ENCODE data around the gene INTS14. TPM values are rescaled to one million over a fixed set of nuclear protein-coding genes. Genes with fewer than 3 reads are reported as not detected.
A peak's percentile ranks its signal among the peaks of the same experiment; 100 is the strongest.

INTS14 gene
- total and polyA plus RNA-seq, 12 donors, result 9.1 to 18.4 (median 14.3) TPM

DNA sequence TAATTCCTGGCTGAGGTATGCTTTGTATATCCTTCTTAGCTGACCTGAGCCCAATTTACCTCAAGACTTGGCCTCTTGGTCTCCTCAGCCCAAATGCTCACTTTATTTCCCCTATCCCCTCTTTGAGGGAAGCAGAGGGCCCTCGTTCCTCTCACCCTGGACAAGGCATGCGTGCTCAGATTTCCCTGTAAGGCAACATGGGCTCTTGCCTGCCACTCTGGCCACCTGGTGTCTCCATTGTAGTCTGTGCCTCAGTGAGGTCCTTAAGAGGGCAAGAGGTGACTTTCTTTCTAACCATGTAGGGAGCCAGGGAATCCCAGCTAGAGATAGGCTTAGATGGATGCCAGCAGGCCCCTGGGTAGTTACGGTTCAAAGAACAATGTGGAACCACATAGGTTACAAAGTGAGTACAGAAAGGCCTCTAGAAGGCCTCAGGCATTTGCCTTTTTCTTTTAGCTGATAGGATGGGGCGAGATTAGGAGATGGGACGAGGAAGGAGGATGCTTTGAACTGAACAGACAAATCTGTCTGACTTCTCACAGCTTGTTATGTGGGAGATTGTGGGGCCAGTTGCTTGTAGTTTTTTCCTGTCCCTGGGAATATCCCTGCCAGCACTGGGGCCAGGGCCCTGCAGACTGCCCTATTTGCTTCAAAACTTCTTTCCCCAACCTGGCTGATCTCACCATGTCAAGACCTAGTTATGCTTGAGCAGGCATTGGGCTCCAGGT is 1.1 kb upstream of the INTS14 start:
- WGBS, 2 donors, result 75 to 80% methylated on average over 5 of the region's 5 CpGs
- Histone ChIP-seq H3K4me1 (peaks cover 0 to 29% (median 21%) of the 10 kb centered on the region in 9 donors), H3K4me3 (peak overlapping the region; percentile 34 to 97 (median 80))

DNA sequence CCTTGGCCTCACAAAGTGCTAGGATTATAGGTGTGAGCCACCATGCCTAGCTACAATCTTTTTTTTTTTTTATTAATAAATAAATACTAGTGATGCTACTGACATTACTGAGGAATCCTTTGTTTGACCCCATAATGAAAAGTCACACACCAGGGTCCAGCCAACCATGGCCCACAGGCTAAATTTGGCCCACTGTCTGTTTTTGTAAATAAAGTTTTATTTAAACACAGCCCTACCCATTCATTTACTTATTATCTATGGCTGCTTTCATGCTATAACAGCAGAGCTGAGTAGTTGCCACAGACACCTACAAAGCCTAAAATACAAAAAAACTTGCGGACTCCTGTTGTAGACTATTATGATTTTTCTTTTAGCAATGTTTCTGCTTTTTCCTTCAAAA is 7.4 kb downstream of the INTS14 start:
- Histone ChIP-seq H3K27me3 (no peaks in the 10 kb centered on the region), H3K36me3 (peaks cover 0 to 86% (median 31%) of the 10 kb centered on the region in 9 donors), H3K9me3 (no peaks in the 10 kb centered on the region), H3K4me1 (no peaks in the 10 kb centered on the region), H3K4me3 (no peak overlapping the region), H3K27ac (no peak overlapping the region)
- 95% methylated on average over 1 of the region's 1 CpG for WGBS, 2 donors
- no peak for DNase-seq
- no peak for ATAC-seq
- intact Hi-C loops (cut with DNase I), result no loop called here
- TF ChIP-seq, protein P1, sequence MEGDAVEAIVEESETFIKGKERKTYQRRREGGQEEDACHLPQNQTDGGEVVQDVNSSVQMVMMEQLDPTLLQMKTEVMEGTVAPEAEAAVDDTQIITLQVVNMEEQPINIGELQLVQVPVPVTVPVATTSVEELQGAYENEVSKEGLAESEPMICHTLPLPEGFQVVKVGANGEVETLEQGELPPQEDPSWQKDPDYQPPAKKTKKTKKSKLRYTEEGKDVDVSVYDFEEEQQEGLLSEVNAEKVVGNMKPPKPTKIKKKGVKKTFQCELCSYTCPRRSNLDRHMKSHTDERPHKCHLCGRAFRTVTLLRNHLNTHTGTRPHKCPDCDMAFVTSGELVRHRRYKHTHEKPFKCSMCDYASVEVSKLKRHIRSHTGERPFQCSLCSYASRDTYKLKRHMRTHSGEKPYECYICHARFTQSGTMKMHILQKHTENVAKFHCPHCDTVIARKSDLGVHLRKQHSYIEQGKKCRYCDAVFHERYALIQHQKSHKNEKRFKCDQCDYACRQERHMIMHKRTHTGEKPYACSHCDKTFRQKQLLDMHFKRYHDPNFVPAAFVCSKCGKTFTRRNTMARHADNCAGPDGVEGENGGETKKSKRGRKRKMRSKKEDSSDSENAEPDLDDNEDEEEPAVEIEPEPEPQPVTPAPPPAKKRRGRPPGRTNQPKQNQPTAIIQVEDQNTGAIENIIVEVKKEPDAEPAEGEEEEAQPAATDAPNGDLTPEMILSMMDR (IDR thresholded peaks at IDR 0.05), result no peak

More for the DNA sequence above, 1.1 kb upstream of the INTS14 start:
- no peak for DNase-seq
- Histone ChIP-seq H3K36me3 (peaks cover 0 to 4% (median 0%) of the 10 kb centered on the region in 9 donors), H3K27me3 (no peaks in the 10 kb centered on the region), H3K27ac (peak overlapping the region; percentile 85 to 98 (median 94)), H3K9me3 (no peaks in the 10 kb centered on the region)
- intact Hi-C loops (cut with DNase I), result loop anchor here in 1 of 10 donors (10.0 kb wide), 1 partner anchor 253 kb away; the partner anchor contains the start of gene RAB11A
- ATAC-seq, result no peak
- TF ChIP-seq, protein P1 (IDR thresholded peaks at IDR 0.05), result no peak

DNA sequence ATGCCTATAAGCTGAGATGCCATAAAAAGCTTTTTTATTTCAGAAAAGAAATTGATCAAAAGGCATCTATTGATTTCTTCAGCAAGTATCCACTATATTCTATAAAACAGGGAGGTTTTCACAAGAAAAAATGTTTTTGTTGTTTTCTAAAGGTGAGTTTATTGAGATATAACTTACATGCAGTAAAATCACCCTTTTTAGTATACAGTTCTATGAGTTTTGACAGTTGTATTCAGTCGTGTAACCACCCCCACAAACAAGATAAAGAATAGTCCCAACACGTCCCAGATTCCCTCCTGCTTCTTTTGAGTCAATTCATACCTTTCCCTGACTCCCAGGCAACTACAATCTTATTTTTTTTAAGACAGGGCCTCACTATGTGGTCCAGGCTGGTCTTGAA is 7.8 kb downstream of the INTS14 start:
- intact Hi-C loops (cut with DNase I), result no loop called here
- H3K27ac ChIP-seq, result no peak overlapping the region
- H3K4me1 ChIP-seq, result no peaks in the 10 kb centered on the region
- peaks cover 0 to 91% (median 35%) of the 10 kb centered on the region in 9 donors for H3K36me3 ChIP-seq
- H3K4me3 ChIP-seq, result no peak overlapping the region
- 81 to 82% methylated on average over 2 of the region's 2 CpGs for WGBS, 2 donors
- no peaks in the 10 kb centered on the region for H3K9me3 ChIP-seq
- TF ChIP-seq, protein P1 (IDR thresholded peaks at IDR 0.05), result no peak
- DNase-seq (no peak), ATAC-seq (no peak)
- H3K27me3 ChIP-seq, result no peaks in the 10 kb centered on the region

DNA sequence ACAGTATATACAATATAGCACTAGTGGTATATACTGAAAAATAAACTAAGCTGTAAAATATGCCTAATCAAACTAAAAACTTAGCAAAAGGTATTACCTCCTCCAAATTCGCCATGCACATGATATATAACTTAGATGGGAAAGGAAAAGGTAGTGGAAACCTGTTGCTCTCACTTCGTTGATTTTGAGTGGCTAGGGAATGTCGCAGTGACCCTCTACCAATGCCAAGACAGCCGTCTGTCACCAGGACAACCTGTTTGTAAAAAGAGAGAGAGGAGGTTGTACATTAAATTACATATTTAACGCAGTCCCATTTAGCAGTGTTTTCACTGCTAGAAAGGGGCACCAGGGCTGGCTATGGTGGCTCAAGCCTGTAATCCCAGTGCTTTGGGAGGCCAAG is 11.3 kb downstream of the INTS14 start:
- no peak overlapping the region for H3K4me3 ChIP-seq
- TF ChIP-seq, protein P1 (IDR thresholded peaks at IDR 0.05), result no peak
- H3K9me3 ChIP-seq, result no peaks in the 10 kb centered on the region
- DNase-seq (no peak), ATAC-seq (no peak)
- intact Hi-C loops (cut with DNase I), result no loop called here
- no peak overlapping the region for H3K27ac ChIP-seq
- no peaks in the 10 kb centered on the region for H3K4me1 ChIP-seq
- no peaks in the 10 kb centered on the region for H3K27me3 ChIP-seq
- peaks cover 0 to 100% (median 51%) of the 10 kb centered on the region in 9 donors for H3K36me3 ChIP-seq
- WGBS, 2 donors, result 93 to 96% methylated on average over 5 of the region's 5 CpGs

Measured in heart right ventricle (tissue), 16 donors.